GM21367 (cell line): ENCODE data around the gene CILP2.

ENCODE experiments used
- ATAC-seq: cut with Tn5 transposase; IDR thresholded peaks from one replicate; pipeline ENCODE4 v1.9.1; 2021; ENCODE audit not compliant: unreplicated experiment

The CILP2 gene

GRCh38 chr19:19538061-19538784, at the start of gene CILP2:
TSS of gene CILP2 (plus strand) at chr19:19538265. CDS start at chr19:19538350, 85 bp downstream.
- ATAC-seq = no peak

- ATAC-seq = peak; percentile 45
Measured at GRCh38 chr19:19488875-19489690, 49.0 kb upstream of the CILP2 start.

DNA sequence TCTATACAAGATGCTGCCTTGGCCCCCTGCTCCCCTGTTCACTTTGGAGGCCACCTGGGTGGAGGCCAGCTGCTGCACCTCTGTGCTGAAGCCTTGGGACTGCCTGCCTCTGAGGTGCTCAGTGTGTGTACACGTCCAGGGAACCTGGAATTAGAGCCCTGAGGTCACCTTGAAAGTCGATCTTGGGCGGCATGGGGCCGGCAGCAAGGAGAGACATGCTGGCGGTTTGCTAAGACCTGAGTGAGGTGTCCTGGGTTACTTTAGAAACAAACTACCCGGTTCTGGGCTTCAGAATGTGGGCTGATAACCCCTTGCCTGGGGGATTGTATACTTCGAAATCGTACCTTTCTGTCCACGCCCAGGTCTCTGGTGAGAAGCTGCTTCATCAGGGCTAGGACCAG, 48.3 kb upstream of the CILP2 start:
- ATAC-seq = no peak

GRCh38 chr19:19490214-19490968, 47.7 kb upstream of the CILP2 start:
- no peak for ATAC-seq

- no peak for ATAC-seq
Measured at GRCh38 chr19:19491321-19492025, 46.6 kb upstream of the CILP2 start.

- ATAC-seq = no peak
Measured at GRCh38 chr19:19492026-19492610, 45.9 kb upstream of the CILP2 start.

DNA sequence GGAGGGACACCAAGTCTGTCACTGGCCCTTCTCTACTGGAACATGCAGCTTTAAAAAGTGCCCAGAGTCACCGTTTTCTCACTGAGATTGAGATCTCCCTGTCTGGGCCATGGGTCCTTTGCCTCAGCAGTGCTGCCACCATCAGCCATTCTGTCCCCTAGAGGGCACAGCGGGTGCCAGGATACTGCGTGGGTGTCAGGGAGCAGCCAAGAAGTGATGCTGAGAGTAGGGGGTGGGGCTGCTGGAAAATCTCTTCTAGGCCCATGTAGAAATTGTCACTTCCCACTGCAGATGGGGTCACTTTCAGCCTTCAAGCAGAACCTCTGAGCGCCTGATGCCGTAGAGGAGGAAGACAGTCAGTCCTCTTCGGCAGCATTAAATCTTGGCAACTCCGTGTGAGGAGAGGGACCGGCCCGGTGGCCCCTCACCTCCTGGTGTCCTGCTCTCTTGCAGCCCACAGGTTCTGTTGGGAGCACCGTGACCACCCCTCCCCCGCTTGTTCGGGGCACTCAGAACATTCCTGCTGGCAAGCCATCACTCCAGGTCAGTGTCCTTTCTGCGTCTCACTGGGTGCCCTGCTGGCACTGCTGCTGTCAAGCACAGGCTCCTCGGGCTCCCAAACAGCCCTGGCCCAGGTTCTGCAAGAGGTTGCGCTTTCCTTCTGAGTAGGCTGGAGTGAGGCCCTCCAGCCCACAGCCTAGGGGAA, 44.1 kb upstream of the CILP2 start:
- no peak for ATAC-seq

DNA sequence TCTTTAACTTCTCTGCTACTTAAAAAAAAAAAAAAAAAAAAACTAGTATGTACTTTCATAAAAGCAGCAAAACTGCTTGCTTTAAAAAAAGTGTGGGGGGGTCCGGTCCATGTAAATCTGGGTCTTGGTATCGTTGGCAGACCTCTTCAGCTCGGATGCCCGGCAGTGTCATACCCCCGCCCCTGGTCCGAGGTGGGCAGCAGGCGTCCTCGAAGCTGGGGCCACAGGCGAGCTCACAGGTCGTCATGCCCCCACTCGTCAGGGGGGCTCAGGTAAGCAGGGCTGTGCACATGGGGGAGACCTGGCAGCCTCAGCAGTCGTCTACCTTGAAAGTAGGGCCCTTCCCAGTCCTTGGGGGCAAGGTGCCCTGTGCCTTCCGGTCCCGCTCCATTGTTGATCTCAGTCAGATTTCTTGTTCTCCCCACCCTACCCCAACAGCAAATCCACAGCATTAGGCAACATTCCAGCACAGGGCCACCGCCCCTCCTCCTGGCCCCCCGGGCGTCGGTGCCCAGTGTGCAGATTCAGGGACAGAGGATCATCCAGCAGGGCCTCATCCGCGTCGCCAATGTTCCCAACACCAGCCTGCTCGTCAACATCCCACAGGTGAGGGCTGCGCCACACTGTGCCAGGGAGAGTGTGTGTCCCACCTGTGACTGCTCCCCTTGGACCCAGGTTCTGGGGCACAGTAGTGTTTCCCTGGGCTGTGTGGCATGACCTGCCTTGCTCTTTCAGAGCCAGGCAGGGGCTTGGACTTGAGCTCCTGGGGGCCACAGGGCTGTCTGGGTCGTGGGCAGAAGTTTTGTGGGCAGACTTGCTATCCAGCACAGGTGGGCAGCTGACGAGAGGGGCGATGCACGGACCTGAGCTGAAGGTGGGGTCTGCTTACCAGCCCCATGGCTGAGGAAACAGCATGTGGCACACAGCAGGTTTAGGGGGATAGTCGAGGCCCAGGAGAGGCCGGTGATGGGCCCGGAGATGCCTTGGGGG, 42.2 kb upstream of the CILP2 start:
- ATAC-seq = no peak

- ATAC-seq = no peak
Measured at GRCh38 chr19:19498255-19498991, 39.6 kb upstream of the CILP2 start.

DNA sequence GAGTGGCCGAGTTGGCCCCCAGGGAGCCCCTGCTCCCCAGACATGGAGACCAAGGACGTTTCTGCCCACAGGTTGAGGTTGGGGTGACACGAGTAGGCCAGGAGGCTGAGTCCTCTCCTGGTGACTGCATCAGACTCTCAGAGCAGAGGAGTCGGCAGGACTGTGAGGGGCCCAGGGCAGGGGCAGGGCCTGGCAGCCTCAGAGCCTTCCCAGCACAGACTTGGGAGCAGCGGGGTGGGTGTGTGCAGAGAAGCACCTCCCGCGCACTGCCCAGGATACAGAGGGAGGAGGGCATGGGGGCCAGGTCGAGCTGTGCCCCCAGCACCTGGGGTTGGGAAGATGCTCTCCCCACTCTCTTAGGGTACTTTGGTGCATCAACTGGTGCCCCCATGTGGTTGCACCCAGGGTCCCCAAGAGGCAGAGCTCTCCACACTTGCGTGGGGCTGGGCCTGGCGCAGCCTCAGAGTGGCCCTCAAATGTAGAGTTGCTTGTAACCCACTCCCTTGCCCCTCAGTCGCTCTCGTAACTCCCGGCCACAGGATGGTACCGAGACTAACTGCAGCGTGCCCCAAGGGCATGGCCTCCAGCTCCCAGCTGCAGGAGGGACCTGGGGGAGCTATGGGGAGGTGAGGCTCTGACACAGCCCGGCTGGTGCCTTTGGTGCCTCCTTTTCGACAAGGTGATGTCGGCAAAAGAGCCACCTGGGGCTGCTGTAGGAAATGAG, 38.6 kb upstream of the CILP2 start:
- ATAC-seq = no peak

- ATAC-seq = no peak
Measured at GRCh38 chr19:19500975-19501644, 37.0 kb upstream of the CILP2 start.

- no peak for ATAC-seq
Measured at GRCh38 chr19:19501798-19502197, 36.3 kb upstream of the CILP2 start.

DNA sequence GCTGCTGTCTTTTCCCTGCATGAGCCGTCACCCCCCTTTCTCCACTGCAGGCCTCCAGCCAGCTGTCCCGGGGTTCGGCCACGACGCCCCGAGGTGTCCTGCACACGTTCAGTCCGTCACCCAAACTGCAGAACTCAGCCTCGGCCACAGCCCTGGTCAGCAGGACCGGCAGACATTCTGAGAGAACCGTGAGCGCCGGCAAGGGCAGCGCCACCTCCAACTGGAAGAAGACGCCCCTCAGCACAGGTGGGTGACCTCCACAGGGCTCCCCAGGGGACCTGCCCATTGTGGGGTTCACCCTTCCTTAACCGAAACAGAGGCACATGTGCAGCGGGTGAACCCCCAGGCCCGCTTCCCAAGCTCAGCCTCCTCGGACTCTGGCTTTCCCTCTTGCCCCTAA, 35.8 kb upstream of the CILP2 start:
- no peak for ATAC-seq

- no peak for ATAC-seq
Measured at GRCh38 chr19:19502808-19503602, 35.1 kb upstream of the CILP2 start.

DNA sequence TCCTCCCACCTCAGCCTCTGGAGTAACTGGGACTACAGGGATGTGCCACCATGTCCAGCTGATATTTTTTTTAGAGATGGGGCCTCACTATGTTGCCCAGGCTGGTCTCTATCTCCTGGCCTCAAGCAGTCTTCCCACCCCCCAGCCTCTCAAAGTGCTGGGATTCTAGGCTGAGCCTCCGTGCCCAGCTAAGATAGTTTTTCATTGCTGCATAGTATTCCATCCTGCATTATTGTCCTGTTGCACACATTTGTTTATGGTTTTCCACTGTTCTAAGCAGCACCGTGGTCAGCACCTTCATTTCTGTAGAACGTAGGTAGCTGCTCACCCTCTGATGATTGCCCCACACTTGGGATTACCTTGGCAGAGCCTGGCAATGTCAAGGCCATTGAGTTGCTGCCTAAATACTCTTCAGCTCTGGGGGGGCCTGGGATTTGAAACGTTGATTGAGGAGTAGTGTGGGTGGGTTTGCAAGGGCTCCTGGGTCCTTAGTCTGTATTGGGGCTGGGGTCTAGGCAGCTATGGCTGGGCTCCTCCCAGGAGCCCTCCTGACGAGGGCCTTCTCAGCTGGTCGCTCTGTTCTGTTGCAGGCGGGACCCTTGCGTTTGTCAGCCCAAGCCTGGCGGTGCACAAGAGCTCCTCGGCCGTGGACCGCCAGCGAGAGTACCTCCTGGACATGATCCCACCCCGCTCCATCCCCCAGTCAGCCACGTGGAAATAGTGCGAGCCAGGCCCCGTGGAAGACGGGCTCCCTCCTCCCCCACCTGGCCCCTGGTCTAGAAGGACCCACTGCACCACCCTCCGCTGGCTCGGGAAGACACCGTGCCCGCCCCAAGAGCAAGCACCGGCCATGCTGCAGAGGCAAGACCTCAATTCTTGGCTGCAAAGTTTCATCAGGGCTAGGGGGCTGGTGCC, 33.1 kb upstream of the CILP2 start:
- ATAC-seq = no peak
